Muscle layer of colon (tissue), 2 donors: ENCODE results near the gene SLCO2B1.

Experiments
- H3K27ac ChIP-seq: one replicate; pipeline ENCODE4 v1.7.0; 2013; ENCODE audit warnings: low read depth, mild to moderate bottlenecking, low read length, moderate library complexity
- H3K27me3 ChIP-seq, 2 donors: one replicate each; pipeline ENCODE4 v1.7.0; 2013; ENCODE audit warnings: low read length in 2 of 2, mild to moderate bottlenecking in 2 of 2; ENCODE audit not compliant: insufficient read depth in 2 of 2, control insufficient read depth in 1 of 2
- H3K36me3 ChIP-seq: one replicate; pipeline ENCODE4 v1.7.0; 2013; ENCODE audit warnings: mild to moderate bottlenecking, low read length; ENCODE audit not compliant: insufficient read depth
- H3K4me1 ChIP-seq: one replicate; pipeline ENCODE4 v1.7.0; 2013; ENCODE audit warnings: mild to moderate bottlenecking, low read length; ENCODE audit not compliant: insufficient read depth
- H3K4me3 ChIP-seq, 2 donors: one replicate each; pipeline ENCODE4 v1.7.0; 2013; ENCODE audit warnings: low read length in 2 of 2, low read depth in 1 of 2, mild to moderate bottlenecking in 1 of 2, moderate library complexity in 1 of 2
- H3K9ac ChIP-seq: one replicate; pipeline ENCODE4 v1.7.0; 2013; ENCODE audit warnings: low read length
- H3K9me3 ChIP-seq: one replicate; pipeline ENCODE4 v1.7.0; 2013; ENCODE audit warnings: mild to moderate bottlenecking, low read length
- donor health status: abdominal sarcoma.
- donor health status: Adenocarcinoma of cecum.

The SLCO2B1 gene

DNA sequence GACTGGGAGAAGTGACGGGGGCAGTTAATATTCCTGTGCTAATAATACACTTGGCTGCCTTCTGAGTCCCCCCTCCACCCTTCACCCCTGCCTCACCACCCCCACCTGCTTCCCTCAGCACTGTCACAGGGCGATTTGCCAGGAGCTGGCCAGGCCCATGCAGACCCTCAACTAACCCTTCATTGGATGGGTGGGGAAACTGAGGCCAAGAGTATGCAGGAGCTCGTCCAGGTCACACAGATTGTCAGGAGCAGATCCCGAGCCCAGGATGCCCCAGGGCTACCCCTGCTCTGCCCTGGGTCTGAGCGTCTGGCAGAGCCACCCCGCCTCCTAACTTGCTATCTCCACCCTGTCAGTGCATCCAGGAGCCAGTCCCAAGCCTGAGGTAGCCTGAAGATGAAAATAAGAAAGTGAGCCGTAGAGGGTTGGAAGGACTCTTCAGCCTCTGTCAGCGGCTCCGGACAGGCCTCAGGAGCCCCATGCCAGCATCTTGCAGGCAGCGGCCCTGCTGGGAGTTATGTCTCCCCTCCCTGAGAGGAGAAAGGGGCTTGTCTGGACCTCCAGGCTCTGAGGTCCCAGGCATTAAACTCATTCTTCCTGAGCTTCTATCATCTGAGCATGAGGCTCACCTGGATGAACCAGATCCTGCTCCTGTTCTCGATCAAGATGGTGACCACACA is 95.9 kb downstream of the SLCO2B1 start:
- H3K27me3 ChIP-seq: peaks cover 8 to 18% of the 10 kb centered on the region in 2 donors
- H3K4me1 ChIP-seq: peaks cover 16% of the 10 kb centered on the region
- no peak overlapping the region for H3K27ac ChIP-seq

DNA sequence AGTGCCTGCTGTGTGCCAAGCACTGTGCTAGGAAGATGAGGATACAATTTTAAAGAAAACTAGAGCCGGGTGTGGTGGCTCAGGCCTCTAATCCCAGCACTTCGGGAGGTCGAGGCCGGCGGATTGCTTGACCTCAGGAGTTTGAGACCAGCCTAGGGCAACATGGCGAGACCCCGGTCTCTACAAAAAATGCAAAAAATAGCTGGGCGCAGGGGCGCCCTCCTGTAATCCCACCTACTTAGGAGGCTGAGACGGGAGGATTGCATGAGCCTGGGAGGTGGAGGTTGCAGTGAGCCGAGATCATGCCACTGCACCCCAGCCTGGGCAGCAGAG is 98.0 kb downstream of the SLCO2B1 start:
- Histone ChIP-seq H3K4me3 (no peak overlapping the region), H3K9me3 (no peaks in the 10 kb centered on the region)

More for the DNA sequence above, 95.9 kb downstream of the SLCO2B1 start:
- Histone ChIP-seq H3K4me3 (no peak overlapping the region), H3K9me3 (no peaks in the 10 kb centered on the region), H3K9ac (no peak overlapping the region), H3K36me3 (no peaks in the 10 kb centered on the region)

DNA sequence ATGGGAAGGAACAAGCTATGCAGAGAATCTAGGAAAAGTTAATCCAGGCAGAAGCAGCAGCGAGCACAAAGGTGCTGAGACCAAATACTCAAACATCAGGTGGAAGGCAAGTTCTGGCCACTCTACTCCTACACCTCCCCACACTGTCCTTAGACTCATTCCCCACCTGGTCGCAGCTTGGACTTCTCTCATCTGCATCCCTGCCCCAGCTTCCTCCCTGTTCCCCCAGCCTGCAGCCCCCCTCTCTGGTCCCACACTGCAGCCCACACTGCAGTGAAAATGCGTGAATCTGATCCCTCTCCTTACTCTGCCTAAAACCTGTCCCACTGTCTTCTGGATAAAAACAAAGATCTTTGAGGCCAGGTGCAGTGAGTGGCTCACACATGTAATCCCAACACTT is 98.8 kb downstream of the SLCO2B1 start:
- H3K9ac ChIP-seq: no peak overlapping the region
- H3K36me3 ChIP-seq: no peaks in the 10 kb centered on the region
- H3K4me3 ChIP-seq: no peak overlapping the region
- H3K4me1 ChIP-seq: peaks cover 12% of the 10 kb centered on the region
- H3K27me3 ChIP-seq: no peaks in the 10 kb centered on the region
- H3K27ac ChIP-seq: no peak overlapping the region
- H3K9me3 ChIP-seq: no peaks in the 10 kb centered on the region

More for the DNA sequence above, 98.0 kb downstream of the SLCO2B1 start:
- Histone ChIP-seq H3K4me1 (peaks cover 12% of the 10 kb centered on the region), H3K36me3 (no peaks in the 10 kb centered on the region), H3K27me3 (peaks cover 0 to 4% of the 10 kb centered on the region in 2 donors), H3K27ac (no peak overlapping the region), H3K9ac (no peak overlapping the region)

GRCh38 chr11:75254326-75254725 is 103.4 kb downstream of the SLCO2B1 start:
- Histone ChIP-seq H3K9ac (no peak overlapping the region), H3K36me3 (no peaks in the 10 kb centered on the region), H3K9me3 (no peaks in the 10 kb centered on the region), H3K4me3 (no peak overlapping the region), H3K27ac (no peak overlapping the region), H3K4me1 (no peaks in the 10 kb centered on the region), H3K27me3 (no peaks in the 10 kb centered on the region)
